AG04450 (cell line): ENCODE results near the gene IL4R. TPM values are rescaled to one million over a fixed set of nuclear protein-coding genes. Genes with fewer than 3 reads are reported as not detected.

Experiments used
- CTCF ChIA-PET: fragments of 300-600, 350-600 bp; formaldehyde crosslinking; extraction: SDS; loops from one replicate; lab custom pipeline; 2022; ENCODE audit warnings: antibody characterized with exemption, inconsistent platforms; lab: Charles Lee
- POLR2A ChIA-PET: fragments of 350-600 bp; formaldehyde crosslinking; extraction: SDS; loops from one replicate; lab custom pipeline; 2021; ENCODE audit warnings: antibody characterized with exemption, inconsistent platforms; lab: Yijun Ruan, JAX
- DNase-seq: peaks from one replicate; pipeline ENCODE4 v3.0.0-alpha.2; 2011; ENCODE audit warnings: low read depth, low spot score
- H3K27ac ChIP-seq: one replicate; pipeline ENCODE4 v1.5.1; 2012; ENCODE audit warnings: low read depth, low read length, control low read depth
- H3K27me3 ChIP-seq: one replicate; pipeline ENCODE4 v1.6.0; 2012; ENCODE audit warnings: low read length; ENCODE audit not compliant: control insufficient read depth, insufficient read depth
- H3K4me3 ChIP-seq: 2 replicates; pipeline ENCODE4 v1.5.1; 2011; ENCODE audit warnings: mild to moderate bottlenecking, low read depth, low read length, control low read depth
- H3K9me3 ChIP-seq: 2 replicates; pipeline ENCODE4 v1.5.1; 2012; ENCODE audit warnings: low read length; ENCODE audit not compliant: control insufficient read depth, insufficient read depth
- polyA plus RNA-seq: library from polyadenylated mRNA; depleted of rRNA; stranded (reverse); fragments of >200 nt; gene quantifications from 2 replicates; pipeline ENCODE4 v1.2.3, GENCODE V29; 2011
- TF ChIP-seq, protein P1 (sequence below): IDR thresholded peaks from 2 replicates; pipeline ENCODE4 v1.5.1; 2011; ENCODE audit warnings: low read depth, low read length, control low read depth, inconsistent platforms

The IL4R gene
- polyA plus RNA-seq, 1 experiment = 31.1 TPM

DNA sequence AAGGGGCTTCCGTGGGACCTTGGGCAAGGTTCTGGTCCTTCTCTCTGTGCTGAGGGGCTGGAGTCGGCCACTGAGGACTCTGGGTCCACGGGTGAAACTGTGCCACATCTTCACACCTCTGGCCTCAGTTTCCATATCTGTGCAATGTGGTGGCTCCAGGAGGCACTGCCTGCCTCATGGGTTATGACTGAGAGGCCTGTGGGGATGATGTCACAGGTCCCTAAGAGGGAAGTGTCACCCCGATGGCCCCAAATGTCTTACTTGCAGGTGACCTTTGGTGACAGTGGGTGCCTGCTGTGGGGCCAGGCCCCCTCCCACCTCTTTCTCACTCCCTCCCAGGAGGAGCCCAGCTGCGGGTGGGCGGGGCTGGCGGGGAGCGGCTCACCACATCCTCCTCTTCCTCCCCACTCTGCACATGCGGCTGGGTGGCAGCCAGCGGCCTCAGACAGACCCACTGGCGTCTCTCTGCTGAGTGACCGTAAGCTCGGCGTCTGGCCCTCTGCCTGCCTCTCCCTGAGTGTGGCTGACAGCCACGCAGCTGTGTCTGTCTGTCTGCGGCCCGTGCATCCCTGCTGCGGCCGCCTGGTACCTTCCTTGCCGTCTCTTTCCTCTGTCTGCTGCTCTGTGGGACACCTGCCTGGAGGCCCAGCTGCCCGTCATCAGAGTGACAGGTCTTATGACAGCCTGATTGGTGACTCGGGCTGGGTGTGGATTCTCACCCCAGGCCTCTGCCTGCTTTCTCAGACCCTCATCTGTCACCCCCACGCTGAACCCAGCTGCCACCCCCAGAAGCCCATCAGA lies 88.2 kb downstream of the IL4R start, which contains the start of gene IL21R:
Gene IL21R (plus strand): TSS at position 407 of the 801 bp plus-strand sequence. CDS start 27,898 bp downstream, outside the sequence.
- no peak for DNase-seq
- no peak within 1 kb of the TSS for H3K4me3 ChIP-seq
- CTCF ChIA-PET = interaction anchor here (0.9 to 1.7 kb wide), 2 partner anchors 246 to 292 kb away, joined by 3 to 7 read pairs; no protein-coding TSS in a partner anchor

DNA sequence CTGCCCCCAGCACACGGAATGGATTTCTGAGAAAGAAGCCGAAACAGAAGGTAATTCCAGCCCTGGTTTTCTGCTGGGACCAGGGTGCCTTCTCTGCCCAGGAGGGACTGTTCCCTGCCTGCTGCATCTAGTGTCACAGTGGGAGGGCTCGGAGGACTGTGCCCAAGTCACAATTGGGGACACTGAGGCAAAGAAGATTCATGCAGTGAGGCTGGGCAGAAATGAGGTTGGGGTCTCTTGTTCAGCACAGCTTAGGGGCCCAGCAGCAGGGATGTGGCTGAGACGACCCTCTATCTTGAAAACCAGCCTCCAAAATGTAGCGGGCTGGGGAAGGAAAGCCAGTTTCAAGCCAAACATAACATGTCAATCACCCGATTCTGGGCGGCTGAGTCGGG lies 88.8 kb downstream of the IL4R start:
- H3K4me3 ChIP-seq = no peak overlapping the region
- DNase-seq = no peak
- ChIA-PET POLR2A (no interaction called here), CTCF (no interaction called here)
- no peak overlapping the region for H3K27ac ChIP-seq
- no peaks in the 10 kb centered on the region for H3K27me3 ChIP-seq
- no peaks in the 10 kb centered on the region; the same call in 1 of the 2 replicates for H3K9me3 ChIP-seq
- TF ChIP-seq, protein P1, sequence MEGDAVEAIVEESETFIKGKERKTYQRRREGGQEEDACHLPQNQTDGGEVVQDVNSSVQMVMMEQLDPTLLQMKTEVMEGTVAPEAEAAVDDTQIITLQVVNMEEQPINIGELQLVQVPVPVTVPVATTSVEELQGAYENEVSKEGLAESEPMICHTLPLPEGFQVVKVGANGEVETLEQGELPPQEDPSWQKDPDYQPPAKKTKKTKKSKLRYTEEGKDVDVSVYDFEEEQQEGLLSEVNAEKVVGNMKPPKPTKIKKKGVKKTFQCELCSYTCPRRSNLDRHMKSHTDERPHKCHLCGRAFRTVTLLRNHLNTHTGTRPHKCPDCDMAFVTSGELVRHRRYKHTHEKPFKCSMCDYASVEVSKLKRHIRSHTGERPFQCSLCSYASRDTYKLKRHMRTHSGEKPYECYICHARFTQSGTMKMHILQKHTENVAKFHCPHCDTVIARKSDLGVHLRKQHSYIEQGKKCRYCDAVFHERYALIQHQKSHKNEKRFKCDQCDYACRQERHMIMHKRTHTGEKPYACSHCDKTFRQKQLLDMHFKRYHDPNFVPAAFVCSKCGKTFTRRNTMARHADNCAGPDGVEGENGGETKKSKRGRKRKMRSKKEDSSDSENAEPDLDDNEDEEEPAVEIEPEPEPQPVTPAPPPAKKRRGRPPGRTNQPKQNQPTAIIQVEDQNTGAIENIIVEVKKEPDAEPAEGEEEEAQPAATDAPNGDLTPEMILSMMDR = no peak

More for the DNA sequence above, 88.2 kb downstream of the IL4R start, which contains the start of gene IL21R:
- Histone ChIP-seq H3K9me3 (no peaks in the 10 kb centered on the region; the same call in 1 of the 2 replicates), H3K27ac (no peak within 1 kb of the TSS), H3K27me3 (no peaks in the 10 kb centered on the region)
- TF ChIP-seq, protein P1 = no peak
- POLR2A ChIA-PET = no interaction called here

DNA sequence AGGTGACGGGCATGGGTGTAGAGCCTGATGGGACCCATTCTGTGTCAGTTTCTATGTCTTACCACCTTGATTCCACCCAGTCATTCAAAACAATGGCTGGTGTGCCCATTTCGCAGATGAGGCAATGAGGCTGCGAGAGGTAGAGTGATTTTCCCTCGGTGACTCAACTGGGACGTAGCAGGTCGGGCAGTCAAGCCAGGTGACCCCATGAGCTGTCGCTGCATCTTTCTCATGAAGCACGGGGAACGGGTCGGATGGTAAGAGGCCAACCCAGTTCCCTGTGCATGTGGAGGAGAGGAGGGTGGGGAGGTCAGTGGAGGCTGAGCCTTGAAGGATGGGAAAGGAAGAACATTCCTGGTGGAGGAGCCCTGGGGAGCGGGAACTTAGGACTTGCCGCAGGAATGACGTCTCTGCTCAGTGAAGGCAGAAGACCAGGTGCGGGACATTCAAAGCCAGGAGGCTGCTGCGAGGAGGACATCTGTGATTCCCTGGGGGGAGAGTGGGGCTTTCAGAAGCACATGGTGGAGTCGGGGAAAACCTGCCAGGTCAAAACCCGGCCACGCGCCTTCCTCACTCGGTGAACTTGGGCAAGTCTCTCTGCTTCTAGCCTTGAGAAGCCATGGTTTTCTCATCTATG lies 89.3 kb downstream of the IL4R start:
- POLR2A ChIA-PET = no interaction called here
- Histone ChIP-seq H3K9me3 (no peaks in the 10 kb centered on the region; the same call in 1 of the 2 replicates), H3K27me3 (no peaks in the 10 kb centered on the region), H3K27ac (no peak overlapping the region), H3K4me3 (no peak overlapping the region)
- no peak for DNase-seq
- CTCF ChIA-PET = no interaction called here
- TF ChIP-seq, protein P1 = no peak

DNA sequence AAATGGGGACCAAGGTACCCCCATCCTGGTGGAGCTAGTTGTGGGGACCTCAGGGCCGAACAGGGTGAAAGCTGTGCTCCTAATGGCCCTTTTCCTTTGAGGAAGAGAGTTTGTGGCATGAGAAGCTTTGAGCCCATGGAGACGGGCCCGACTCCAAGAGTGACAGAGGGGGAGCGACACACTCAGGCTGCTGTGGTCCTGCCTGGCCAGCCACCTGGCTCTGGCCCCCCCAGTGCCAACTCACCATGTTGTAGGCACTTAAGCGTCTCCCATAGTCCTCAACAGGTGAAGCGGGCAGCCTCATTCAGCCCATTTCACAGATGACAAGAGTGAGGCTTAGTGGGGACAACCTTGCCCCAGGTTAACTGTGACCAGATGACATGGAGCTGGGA lies 89.8 kb downstream of the IL4R start:
- POLR2A ChIA-PET = no interaction called here
- Histone ChIP-seq H3K27ac (no peak overlapping the region), H3K27me3 (no peaks in the 10 kb centered on the region), H3K9me3 (no peaks in the 10 kb centered on the region; the same call in 1 of the 2 replicates), H3K4me3 (no peak overlapping the region)
- DNase-seq = no peak
- TF ChIP-seq, protein P1 = no peak
- CTCF ChIA-PET = no interaction called here
